Neural cell (in vitro differentiated cells): ENCODE results near the gene TLE2.

Source experiments
- EP300 ChIP-seq: fragments of 450-650 bp; conservative IDR thresholded peaks from 2 replicates; pipeline ENCODE4 v1.6.1; 2014; ENCODE audit warnings: antibody characterized with exemption, mild to moderate bottlenecking, moderate library complexity; ENCODE audit not compliant: poor library complexity, severe bottlenecking
- EZH2 ChIP-seq: fragments of 200-600, 300-800 bp; shearing (Covaris generic), sonication (generic); IDR thresholded peaks from 2 replicates; pipeline ENCODE4 v1.6.1; 2014; ENCODE audit warnings: antibody characterized with exemption, low read length, borderline replicate concordance, mild to moderate bottlenecking; ENCODE audit not compliant: insufficient read depth, poor library complexity, severe bottlenecking
- MXI1 ChIP-seq: fragments of 450-650 bp; conservative IDR thresholded peaks from 2 replicates; pipeline ENCODE4 v1.6.1; 2014; ENCODE audit warnings: antibody characterized with exemption, mild to moderate bottlenecking; ENCODE audit not compliant: poor library complexity, severe bottlenecking
- POLR2AphosphoS5 ChIP-seq: IDR thresholded peaks from 2 replicates; pipeline ENCODE4 v1.6.1; 2012
- RAD21 ChIP-seq: fragments of 450-650 bp; conservative IDR thresholded peaks from 2 replicates; pipeline ENCODE4 v1.6.1; 2014; ENCODE audit warnings: antibody characterized with exemption, mild to moderate bottlenecking, moderate library complexity
- SMC3 ChIP-seq: fragments of 450-650 bp; conservative IDR thresholded peaks from 2 replicates; pipeline ENCODE4 v1.6.1; 2014; ENCODE audit warnings: antibody characterized with exemption, mild to moderate bottlenecking, moderate library complexity; ENCODE audit not compliant: poor library complexity
- TAF1 ChIP-seq: IDR thresholded peaks from 2 replicates; pipeline ENCODE4 v1.6.1; 2012; ENCODE audit warnings: low read depth
- TF ChIP-seq, protein P1 (sequence below): fragments of 450-650 bp; IDR thresholded peaks from 2 replicates; pipeline ENCODE4 v1.5.1; 2014; ENCODE audit warnings: antibody characterized with exemption, mild to moderate bottlenecking, moderate library complexity; ENCODE audit not compliant: poor library complexity, severe bottlenecking
- TF ChIP-seq, protein P2 (sequence below): IDR thresholded peaks from 2 replicates; pipeline ENCODE4 v1.6.1; 2012; ENCODE audit warnings: borderline replicate concordance

- TF ChIP-seq, protein P1, sequence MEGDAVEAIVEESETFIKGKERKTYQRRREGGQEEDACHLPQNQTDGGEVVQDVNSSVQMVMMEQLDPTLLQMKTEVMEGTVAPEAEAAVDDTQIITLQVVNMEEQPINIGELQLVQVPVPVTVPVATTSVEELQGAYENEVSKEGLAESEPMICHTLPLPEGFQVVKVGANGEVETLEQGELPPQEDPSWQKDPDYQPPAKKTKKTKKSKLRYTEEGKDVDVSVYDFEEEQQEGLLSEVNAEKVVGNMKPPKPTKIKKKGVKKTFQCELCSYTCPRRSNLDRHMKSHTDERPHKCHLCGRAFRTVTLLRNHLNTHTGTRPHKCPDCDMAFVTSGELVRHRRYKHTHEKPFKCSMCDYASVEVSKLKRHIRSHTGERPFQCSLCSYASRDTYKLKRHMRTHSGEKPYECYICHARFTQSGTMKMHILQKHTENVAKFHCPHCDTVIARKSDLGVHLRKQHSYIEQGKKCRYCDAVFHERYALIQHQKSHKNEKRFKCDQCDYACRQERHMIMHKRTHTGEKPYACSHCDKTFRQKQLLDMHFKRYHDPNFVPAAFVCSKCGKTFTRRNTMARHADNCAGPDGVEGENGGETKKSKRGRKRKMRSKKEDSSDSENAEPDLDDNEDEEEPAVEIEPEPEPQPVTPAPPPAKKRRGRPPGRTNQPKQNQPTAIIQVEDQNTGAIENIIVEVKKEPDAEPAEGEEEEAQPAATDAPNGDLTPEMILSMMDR, result no peak
- no peak for TF ChIP-seq POLR2AphosphoS5
- no peak for TF ChIP-seq SMC3
- TF ChIP-seq RAD21, result no peak
- no peak for TF ChIP-seq EP300
- no peak for TF ChIP-seq TAF1
- TF ChIP-seq, protein P2, sequence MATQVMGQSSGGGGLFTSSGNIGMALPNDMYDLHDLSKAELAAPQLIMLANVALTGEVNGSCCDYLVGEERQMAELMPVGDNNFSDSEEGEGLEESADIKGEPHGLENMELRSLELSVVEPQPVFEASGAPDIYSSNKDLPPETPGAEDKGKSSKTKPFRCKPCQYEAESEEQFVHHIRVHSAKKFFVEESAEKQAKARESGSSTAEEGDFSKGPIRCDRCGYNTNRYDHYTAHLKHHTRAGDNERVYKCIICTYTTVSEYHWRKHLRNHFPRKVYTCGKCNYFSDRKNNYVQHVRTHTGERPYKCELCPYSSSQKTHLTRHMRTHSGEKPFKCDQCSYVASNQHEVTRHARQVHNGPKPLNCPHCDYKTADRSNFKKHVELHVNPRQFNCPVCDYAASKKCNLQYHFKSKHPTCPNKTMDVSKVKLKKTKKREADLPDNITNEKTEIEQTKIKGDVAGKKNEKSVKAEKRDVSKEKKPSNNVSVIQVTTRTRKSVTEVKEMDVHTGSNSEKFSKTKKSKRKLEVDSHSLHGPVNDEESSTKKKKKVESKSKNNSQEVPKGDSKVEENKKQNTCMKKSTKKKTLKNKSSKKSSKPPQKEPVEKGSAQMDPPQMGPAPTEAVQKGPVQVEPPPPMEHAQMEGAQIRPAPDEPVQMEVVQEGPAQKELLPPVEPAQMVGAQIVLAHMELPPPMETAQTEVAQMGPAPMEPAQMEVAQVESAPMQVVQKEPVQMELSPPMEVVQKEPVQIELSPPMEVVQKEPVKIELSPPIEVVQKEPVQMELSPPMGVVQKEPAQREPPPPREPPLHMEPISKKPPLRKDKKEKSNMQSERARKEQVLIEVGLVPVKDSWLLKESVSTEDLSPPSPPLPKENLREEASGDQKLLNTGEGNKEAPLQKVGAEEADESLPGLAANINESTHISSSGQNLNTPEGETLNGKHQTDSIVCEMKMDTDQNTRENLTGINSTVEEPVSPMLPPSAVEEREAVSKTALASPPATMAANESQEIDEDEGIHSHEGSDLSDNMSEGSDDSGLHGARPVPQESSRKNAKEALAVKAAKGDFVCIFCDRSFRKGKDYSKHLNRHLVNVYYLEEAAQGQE, result no peak
- TF ChIP-seq EZH2, result no peak
- no peak for TF ChIP-seq MXI1
These were observed 2.5 kb upstream of the TLE2 start for GRCh38 chr19:3031607-3031867.
